RWPE2 (cell line): ENCODE data around the gene TIMP4.

Source experiments
- ATAC-seq: fragments of 200-7000 bp; cut with Tn5 transposase; 3 replicates; pipeline ENCODE4 v1.9.1; 2021; ENCODE audit warnings: low read depth
- DNase-seq: peaks from one replicate; pipeline ENCODE4 v3.0.0-alpha.2; 2020; ENCODE audit warnings: low spot score
- H3K27ac ChIP-seq: fragments of 450-650 bp; 2 replicates; pipeline ENCODE4 v1.5.1; 2017; ENCODE audit warnings: mild to moderate bottlenecking; ENCODE audit not compliant: poor library complexity, severe bottlenecking
- H3K27me3 ChIP-seq: fragments of 250-450 bp; sonication (Bioruptor Pico); 2 replicates; pipeline ENCODE4 v1.5.1; 2021; ENCODE audit warnings: mild to moderate bottlenecking, moderate library complexity; ENCODE audit not compliant: insufficient read depth, poor library complexity, severe bottlenecking
- H3K36me3 ChIP-seq: fragments of 250-450 bp; sonication (Bioruptor Pico); 2 replicates; pipeline ENCODE4 v1.5.1; 2020; ENCODE audit warnings: low read depth, mild to moderate bottlenecking, moderate library complexity
- H3K4me1 ChIP-seq: fragments of 250-450 bp; sonication (Bioruptor Pico); 2 replicates; pipeline ENCODE4 v1.5.1; 2021; ENCODE audit warnings: mild to moderate bottlenecking, moderate library complexity; ENCODE audit not compliant: insufficient read depth, poor library complexity, severe bottlenecking
- H3K4me3 ChIP-seq: fragments of 250-450 bp; sonication (Bioruptor Pico); 2 replicates; pipeline ENCODE4 v1.5.1; 2021; ENCODE audit warnings: mild to moderate bottlenecking, moderate library complexity; ENCODE audit not compliant: severe bottlenecking
- H3K9me3 ChIP-seq: fragments of 250-450 bp; sonication (Bioruptor Pico); 2 replicates; pipeline ENCODE4 v1.5.1; 2021; ENCODE audit warnings: mild to moderate bottlenecking, moderate library complexity; ENCODE audit not compliant: severe bottlenecking
- TF ChIP-seq, protein P1 (sequence below): fragments of 450-650 bp; IDR thresholded peaks from one replicate; pipeline ENCODE4 v1.5.1; 2017; ENCODE audit warnings: mild to moderate bottlenecking, moderate library complexity; ENCODE audit not compliant: poor library complexity, severe bottlenecking

The TIMP4 gene

DNA sequence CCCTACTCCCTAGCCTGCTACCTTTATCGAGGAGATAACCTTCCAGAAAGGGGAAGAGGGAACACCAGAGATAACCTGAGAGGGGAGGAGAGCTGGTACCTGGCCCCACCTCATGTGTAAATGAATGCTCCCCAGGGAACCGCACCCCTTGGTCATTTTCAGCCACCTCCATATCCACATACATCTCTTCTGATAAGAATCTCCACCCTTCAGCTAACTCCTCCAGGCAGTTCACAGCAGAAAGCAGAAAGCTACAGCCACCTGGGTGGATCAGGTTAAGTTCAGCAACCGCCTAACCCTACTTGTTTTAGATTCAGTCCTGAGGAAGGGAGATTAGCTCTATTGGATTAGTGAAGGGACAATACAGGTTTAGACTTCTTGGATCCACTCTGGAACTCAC is 38.0 kb upstream of the TIMP4 start:
- no peak overlapping the region for H3K4me3 ChIP-seq
- H3K27ac ChIP-seq, result no peak overlapping the region
- peaks cover 39% of the 10 kb centered on the region for H3K4me1 ChIP-seq
- no peaks in the 10 kb centered on the region for H3K36me3 ChIP-seq
- H3K9me3 ChIP-seq, result no peaks in the 10 kb centered on the region
- DNase-seq (no peak), ATAC-seq (no peak)
- H3K27me3 ChIP-seq, result no peaks in the 10 kb centered on the region
- TF ChIP-seq, protein P1, sequence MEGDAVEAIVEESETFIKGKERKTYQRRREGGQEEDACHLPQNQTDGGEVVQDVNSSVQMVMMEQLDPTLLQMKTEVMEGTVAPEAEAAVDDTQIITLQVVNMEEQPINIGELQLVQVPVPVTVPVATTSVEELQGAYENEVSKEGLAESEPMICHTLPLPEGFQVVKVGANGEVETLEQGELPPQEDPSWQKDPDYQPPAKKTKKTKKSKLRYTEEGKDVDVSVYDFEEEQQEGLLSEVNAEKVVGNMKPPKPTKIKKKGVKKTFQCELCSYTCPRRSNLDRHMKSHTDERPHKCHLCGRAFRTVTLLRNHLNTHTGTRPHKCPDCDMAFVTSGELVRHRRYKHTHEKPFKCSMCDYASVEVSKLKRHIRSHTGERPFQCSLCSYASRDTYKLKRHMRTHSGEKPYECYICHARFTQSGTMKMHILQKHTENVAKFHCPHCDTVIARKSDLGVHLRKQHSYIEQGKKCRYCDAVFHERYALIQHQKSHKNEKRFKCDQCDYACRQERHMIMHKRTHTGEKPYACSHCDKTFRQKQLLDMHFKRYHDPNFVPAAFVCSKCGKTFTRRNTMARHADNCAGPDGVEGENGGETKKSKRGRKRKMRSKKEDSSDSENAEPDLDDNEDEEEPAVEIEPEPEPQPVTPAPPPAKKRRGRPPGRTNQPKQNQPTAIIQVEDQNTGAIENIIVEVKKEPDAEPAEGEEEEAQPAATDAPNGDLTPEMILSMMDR, result no peak

DNA sequence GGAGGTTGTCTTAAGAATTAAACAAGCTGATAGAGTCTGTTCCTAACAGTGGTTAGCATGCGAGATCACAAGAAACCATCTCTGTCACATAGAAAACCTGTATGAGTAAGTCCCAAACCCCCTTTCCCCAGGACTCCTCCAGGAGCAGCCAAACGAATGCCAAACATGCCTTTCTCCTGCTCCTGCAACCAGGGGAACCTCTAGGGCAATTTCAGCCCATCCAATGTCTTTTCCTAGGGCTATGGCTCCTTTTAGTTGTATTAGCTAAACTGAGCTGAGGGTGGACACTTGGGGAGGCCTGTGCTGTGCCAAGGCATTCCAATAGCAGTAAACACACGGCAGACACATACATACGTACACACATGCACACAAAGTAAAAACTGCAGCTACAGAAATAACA is 36.5 kb upstream of the TIMP4 start:
- Histone ChIP-seq H3K4me1 (peaks cover 39% of the 10 kb centered on the region), H3K9me3 (no peaks in the 10 kb centered on the region), H3K4me3 (no peak overlapping the region), H3K36me3 (no peaks in the 10 kb centered on the region), H3K27ac (peak overlapping the region; percentile 90), H3K27me3 (no peaks in the 10 kb centered on the region)
- no peak for DNase-seq
- ATAC-seq, result no peak
- TF ChIP-seq, protein P1, result no peak

GRCh38 chr3:12194669-12195161 is 36.0 kb upstream of the TIMP4 start:
- ATAC-seq (peak; percentile 56), DNase-seq (no peak)
- Histone ChIP-seq H3K27ac (peak overlapping the region; percentile 90), H3K4me3 (no peak overlapping the region), H3K27me3 (no peaks in the 10 kb centered on the region), H3K9me3 (no peaks in the 10 kb centered on the region), H3K36me3 (no peaks in the 10 kb centered on the region), H3K4me1 (peaks cover 39% of the 10 kb centered on the region)
- TF ChIP-seq, protein P1, result peak; percentile 62

DNA sequence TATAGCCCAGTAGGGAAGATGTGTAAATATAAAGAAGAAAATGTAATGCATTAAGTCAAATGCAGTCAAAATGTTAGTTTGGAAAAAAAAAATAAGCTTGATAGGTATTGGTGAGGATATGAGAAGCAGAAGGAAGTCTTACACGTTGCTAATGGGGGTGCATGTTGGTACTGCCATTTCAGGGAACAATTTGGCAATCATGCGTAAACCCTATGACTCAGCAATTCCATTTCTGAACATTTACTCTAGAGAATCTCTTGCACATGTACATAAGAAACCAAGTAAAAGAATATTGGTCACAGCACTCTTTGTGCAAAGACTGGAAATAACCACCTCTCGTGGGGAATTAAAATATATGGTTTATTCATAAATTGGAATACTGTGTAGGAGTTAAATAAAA is 35.5 kb upstream of the TIMP4 start:
- H3K4me1 ChIP-seq, result peaks cover 39% of the 10 kb centered on the region
- TF ChIP-seq, protein P1, result no peak
- peak overlapping the region; percentile 90 for H3K27ac ChIP-seq
- ATAC-seq (peak; percentile 55), DNase-seq (no peak)
- H3K36me3 ChIP-seq, result no peaks in the 10 kb centered on the region
- H3K4me3 ChIP-seq, result no peak overlapping the region
- H3K9me3 ChIP-seq, result no peaks in the 10 kb centered on the region
- H3K27me3 ChIP-seq, result no peaks in the 10 kb centered on the region

- Histone ChIP-seq H3K4me3 (no peak overlapping the region), H3K36me3 (no peaks in the 10 kb centered on the region), H3K27me3 (no peaks in the 10 kb centered on the region), H3K27ac (peak overlapping the region; percentile 90), H3K4me1 (peaks cover 43% of the 10 kb centered on the region), H3K9me3 (no peaks in the 10 kb centered on the region)
- ATAC-seq (peak; percentile 90), DNase-seq (peak; percentile 82)
- TF ChIP-seq, protein P1, result no peak
These were observed 34.9 kb upstream of the TIMP4 start for GRCh38 chr3:12193485-12194165.
